NCI-H2107 (cell line): ENCODE measurements around the gene MIGA2.
"Not testable (repeated sequence)": the region's sequence is repeated elsewhere in the genome, so short reads cannot be mapped to it uniquely, and the experiment has no call there.

ENCODE experiments used
- DNase-seq: peaks from one replicate; lab custom pipeline; 2025; lab: John Stamatoyannopoulos, UW

MIGA2 gene

GRCh38 chr9:129102095-129102525 is 65.7 kb downstream of the MIGA2 start:
- DNase-seq: no peak

DNA sequence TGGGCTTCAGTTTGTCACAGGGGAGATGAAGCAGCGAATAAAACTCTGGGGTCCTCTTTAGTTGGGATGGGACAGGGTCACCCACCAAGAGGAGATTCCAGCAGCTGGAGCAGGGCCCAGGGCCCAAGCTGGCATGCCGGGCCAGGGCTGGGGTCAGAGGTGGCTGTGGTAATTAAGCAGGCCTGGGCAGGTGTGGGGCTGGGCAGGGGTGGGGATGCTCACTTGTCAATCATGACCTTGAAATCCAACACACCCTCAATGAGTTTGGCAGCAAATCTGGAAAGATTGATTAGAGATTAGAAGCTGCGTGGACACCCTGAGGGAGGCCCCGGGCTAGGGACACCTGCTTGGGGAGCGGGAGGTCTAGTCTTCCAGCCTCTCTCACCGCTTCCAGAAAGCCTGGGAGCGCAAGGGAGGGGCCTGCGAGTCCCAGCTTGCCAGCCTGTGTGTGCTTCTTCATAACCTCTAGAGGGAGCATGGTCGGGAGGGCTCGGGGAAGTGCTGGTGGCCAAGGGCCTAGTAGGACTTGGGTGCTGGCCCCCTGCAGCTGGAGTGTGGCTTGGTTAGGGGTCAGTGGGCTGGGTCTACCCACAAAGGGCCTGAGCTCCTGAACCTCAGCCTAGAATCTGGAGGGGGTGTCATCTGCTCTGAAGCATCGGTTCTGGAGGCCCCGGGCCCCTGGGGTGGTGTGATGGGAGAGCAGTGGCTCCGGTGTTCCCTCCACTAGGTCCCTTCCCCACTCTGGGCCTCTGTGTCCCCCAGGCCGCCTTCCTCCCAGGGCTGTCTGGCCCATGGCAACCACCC is 66.6 kb downstream of the MIGA2 start:
- DNase-seq: no peak

GRCh38 chr9:129103595-129103965 is 67.2 kb downstream of the MIGA2 start:
- DNase-seq: no peak

DNA sequence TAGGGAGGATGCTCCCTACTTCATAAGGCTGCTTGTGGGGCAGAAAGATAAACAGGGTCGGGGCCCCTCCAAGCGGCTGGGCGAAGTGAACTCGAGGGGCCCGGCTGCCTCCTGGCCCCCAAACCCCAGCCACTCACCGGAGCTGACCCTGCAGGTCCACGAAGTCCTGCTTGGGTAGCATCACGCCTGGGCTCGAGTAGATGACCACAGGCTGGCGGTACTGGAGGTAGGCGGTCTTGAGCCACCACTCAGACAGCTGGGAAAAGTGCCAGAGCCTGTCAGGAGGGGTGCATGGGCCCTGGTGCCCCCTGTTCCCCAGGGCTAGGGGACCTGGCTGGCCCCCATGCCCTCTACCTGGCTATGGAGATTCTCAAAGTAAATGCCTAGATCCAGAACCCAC is 67.6 kb downstream of the MIGA2 start:
- DNase-seq: no peak

- no peak for DNase-seq
Observed at GRCh38 chr9:129105857-129106694, 69.7 kb downstream of the MIGA2 start.

DNA sequence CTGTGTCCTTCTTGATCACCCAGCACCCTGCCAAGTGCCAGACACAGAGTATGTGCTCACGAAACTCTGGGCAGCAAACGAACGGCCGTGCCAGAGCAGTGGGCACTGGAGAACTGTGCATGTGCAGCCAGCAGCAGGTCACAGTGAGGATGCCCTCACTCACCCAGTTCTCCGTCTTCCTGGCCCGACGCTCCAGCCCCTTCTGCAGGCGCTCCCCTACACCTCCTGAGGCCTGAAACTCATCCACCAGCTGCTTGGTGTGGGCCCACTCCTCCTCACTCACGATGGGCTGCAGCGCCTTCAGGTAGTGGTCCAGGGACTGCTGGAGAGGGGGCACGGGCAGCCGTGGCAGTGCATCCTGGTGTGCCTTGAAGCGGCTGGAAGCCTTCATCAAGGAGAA is 71.2 kb downstream of the MIGA2 start:
- no peak for DNase-seq

GRCh38 chr9:129108083-129108804 is 71.8 kb downstream of the MIGA2 start:
- DNase-seq: no peak

- no peak for DNase-seq
Observed at GRCh38 chr9:129108805-129109536, 72.5 kb downstream of the MIGA2 start.

DNA sequence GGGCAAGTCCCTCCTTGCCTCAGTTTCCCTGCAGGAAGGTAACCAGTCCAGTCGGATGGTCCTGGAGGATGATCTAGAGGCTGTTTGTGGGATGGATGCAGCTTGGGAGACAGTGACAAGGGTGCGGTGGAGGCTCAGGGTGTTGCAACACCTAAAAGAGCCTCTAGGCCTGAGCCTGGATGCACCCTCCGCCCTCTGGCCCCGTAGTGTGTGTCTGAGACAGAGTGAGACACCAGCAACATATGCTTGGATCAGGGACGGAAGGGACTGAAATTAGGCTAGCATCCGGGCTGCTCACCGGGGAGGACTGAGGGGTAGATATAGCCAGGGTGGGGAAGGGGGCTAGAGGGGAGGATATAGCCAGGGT is 73.1 kb downstream of the MIGA2 start:
- DNase-seq: no peak

GRCh38 chr9:129109952-129110739 is 73.7 kb downstream of the MIGA2 start:
- no peak for DNase-seq

GRCh38 chr9:129110740-129111527 is 74.5 kb downstream of the MIGA2 start, which contains the start of the genes CRAT and PTPA:
Gene CRAT, minus strand, starts transcription at chr9:129110793. Its CDS starts 284 bp downstream, at chr9:129110509.
Gene PTPA, plus strand, starts transcription at chr9:129111415. Its CDS starts 186 bp downstream, at chr9:129111601.
- peak; percentile 86 for DNase-seq

GRCh38 chr9:129111528-129112151 is 75.2 kb downstream of the MIGA2 start:
- no peak for DNase-seq

- DNase-seq: not testable (repeated sequence)
Observed at GRCh38 chr9:129112526-129112925, 76.1 kb downstream of the MIGA2 start.

DNA sequence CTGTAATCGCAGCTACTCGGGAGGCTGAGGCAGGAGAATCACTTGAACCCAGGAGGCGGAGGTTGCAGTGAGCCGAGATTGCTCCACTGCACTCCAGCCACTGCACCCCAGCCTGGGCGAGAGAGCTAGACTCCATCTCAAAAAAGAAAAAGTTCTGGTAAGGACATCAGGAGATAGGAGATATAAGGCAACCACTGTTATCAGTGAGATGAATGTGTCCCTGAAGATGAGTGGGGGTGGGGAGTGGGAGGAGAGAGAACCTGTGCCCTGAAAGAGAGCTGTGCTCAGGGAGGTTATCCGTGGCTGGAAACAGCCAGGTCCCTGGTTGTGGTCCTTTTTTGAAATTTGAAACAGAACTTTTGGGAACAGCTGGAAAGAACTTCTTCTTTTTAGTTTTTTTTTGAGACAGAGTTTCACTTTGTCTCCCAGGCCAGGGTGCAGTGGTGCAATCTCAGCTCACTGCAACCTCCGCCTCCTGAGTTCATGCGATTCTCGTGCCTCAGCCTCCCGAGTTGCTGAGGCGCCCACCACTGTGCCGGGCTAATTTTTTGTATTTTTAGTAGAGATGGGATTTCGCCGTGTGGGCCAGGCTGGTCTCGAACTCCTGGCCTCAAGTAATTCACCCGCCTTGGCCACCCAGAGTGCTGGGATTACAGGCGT is 77.3 kb downstream of the MIGA2 start:
- DNase-seq: no peak

GRCh38 chr9:129118799-129119198 is 82.4 kb downstream of the MIGA2 start:
- DNase-seq: no peak

- no peak for DNase-seq
Observed at GRCh38 chr9:129121483-129121882, 85.1 kb downstream of the MIGA2 start.
